Measurements from ENCODE around the gene GPR179.

GRCh38 chr17:38339891-38340290 lies 3.9 kb downstream of the GPR179 start:
- TF ChIP-seq PATZ1 (CRISPR knock-in tag; IDR thresholded peaks at IDR 0.05; ENCODE audit: borderline replicate concordance) (no peak), RARB (CRISPR knock-in tag; IDR thresholded peaks at IDR 0.05) (no peak), ZFP30 (CRISPR knock-in tag; IDR thresholded peaks at IDR 0.05) (no peak), ZNF70 (CRISPR knock-in tag; IDR thresholded peaks at IDR 0.05) (no peak), TSHZ2 (CRISPR knock-in tag; IDR thresholded peaks at IDR 0.05) (no peak), CREB5 (CRISPR knock-in tag; IDR thresholded peaks at IDR 0.05; ENCODE audit: low read depth) (no peak), ARNTL (CRISPR knock-in tag; IDR thresholded peaks at IDR 0.05; ENCODE audit: borderline replicate concordance, low read depth) (no peak), BACH2 (CRISPR knock-in tag; IDR thresholded peaks at IDR 0.05; ENCODE audit: borderline replicate concordance) (no peak), ISL1 (CRISPR knock-in tag; IDR thresholded peaks at IDR 0.05) (no peak), CSDC2 (CRISPR knock-in tag; IDR thresholded peaks at IDR 0.05) (no peak), ZC3H10 (CRISPR knock-in tag; IDR thresholded peaks at IDR 0.05) (no peak), POU6F1 (CRISPR knock-in tag; IDR thresholded peaks at IDR 0.05; ENCODE audit: borderline replicate concordance, low read depth) (no peak), ESRRG (CRISPR knock-in tag; IDR thresholded peaks at IDR 0.05) (no peak), CSRNP3 (CRISPR knock-in tag; IDR thresholded peaks at IDR 0.05) (no peak)

Data from SK-N-SH treated with all-trans-retinoic acid at 6 μM for 48 hours (cell line).